ENCODE data around the gene DNAJC4.

The DNAJC4 gene

GRCh38 chr11:64253481-64253880, 23.1 kb downstream of the DNAJC4 start:
- DNase-seq (ENCODE audit: low read depth): no peak
- no peak for TF ChIP-seq CTCF (IDR thresholded peaks at IDR 0.05; ENCODE audit: insufficient read depth, low read depth, low read length, missing control alignments)
- H3K4me3 ChIP-seq (ENCODE audit: low read length): no peak overlapping the region

GRCh38 chr11:64254326-64254725, 24.0 kb downstream of the DNAJC4 start:
- no peak overlapping the region for H3K4me3 ChIP-seq (ENCODE audit: low read length)
- no peak for TF ChIP-seq CTCF (IDR thresholded peaks at IDR 0.05; ENCODE audit: insufficient read depth, low read depth, low read length, missing control alignments)
- DNase-seq (ENCODE audit: low read depth): no peak

GRCh38 chr11:64255135-64256128, 25.1 kb downstream of the DNAJC4 start:
- no peak overlapping the region for H3K4me3 ChIP-seq (ENCODE audit: low read length)
- DNase-seq (ENCODE audit: low read depth): no peak
- TF ChIP-seq CTCF (IDR thresholded peaks at IDR 0.05; ENCODE audit: insufficient read depth, low read depth, low read length, missing control alignments): no peak

GRCh38 chr11:64256300-64256699, 26.0 kb downstream of the DNAJC4 start:
- H3K4me3 ChIP-seq (ENCODE audit: low read length): no peak overlapping the region
- no peak for TF ChIP-seq CTCF (IDR thresholded peaks at IDR 0.05; ENCODE audit: insufficient read depth, low read depth, low read length, missing control alignments)
- DNase-seq (ENCODE audit: low read depth): no peak

GRCh38 chr11:64258356-64258755, 28.0 kb downstream of the DNAJC4 start:
- no peak for DNase-seq (ENCODE audit: low read depth)
- no peak for TF ChIP-seq CTCF (IDR thresholded peaks at IDR 0.05; ENCODE audit: insufficient read depth, low read depth, low read length, missing control alignments)
- H3K4me3 ChIP-seq (ENCODE audit: low read length): no peak overlapping the region

- no peak for TF ChIP-seq CTCF (IDR thresholded peaks at IDR 0.05; ENCODE audit: insufficient read depth, low read depth, low read length, missing control alignments)
- no peak overlapping the region for H3K4me3 ChIP-seq (ENCODE audit: low read length)
- no peak for DNase-seq (ENCODE audit: low read depth)
Observed at GRCh38 chr11:64258946-64259532, 28.7 kb downstream of the DNAJC4 start.
